HG02678 (cell line): ENCODE measurements around the gene LAMC1.
"Not testable (repeated sequence)": the region's sequence is repeated elsewhere in the genome, so short reads cannot be mapped to it uniquely, and the experiment has no call there.

Experiments
- ATAC-seq: cut with Tn5 transposase; IDR thresholded peaks from one replicate; pipeline ENCODE4 v1.9.1; 2021; ENCODE audit warnings: mild to moderate bottlenecking, moderate library complexity; ENCODE audit not compliant: unreplicated experiment

The LAMC1 gene

DNA sequence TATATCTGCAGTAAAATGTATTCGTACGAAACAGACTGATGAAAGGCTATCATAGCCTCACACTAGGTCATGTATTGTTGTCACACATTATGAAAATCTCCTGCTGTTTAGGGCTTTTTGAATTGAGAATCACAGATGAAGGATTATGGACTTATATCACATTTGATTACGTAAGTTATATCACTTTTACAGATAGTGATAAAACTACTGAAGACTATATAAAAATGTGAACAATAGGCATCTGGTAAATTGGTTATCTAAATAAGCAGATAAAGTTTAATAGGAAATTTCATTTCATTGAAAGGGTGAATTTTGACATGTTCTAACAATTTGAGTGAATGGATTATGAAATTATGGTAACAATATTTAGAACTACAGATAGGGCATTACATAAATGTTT, 20.0 kb downstream of the LAMC1 start:
- no peak for ATAC-seq

GRCh38 chr1:183043872-183044854, 20.9 kb downstream of the LAMC1 start:
- no peak for ATAC-seq

- no peak for ATAC-seq
Measured at GRCh38 chr1:183044893-183045649, 21.9 kb downstream of the LAMC1 start.

DNA sequence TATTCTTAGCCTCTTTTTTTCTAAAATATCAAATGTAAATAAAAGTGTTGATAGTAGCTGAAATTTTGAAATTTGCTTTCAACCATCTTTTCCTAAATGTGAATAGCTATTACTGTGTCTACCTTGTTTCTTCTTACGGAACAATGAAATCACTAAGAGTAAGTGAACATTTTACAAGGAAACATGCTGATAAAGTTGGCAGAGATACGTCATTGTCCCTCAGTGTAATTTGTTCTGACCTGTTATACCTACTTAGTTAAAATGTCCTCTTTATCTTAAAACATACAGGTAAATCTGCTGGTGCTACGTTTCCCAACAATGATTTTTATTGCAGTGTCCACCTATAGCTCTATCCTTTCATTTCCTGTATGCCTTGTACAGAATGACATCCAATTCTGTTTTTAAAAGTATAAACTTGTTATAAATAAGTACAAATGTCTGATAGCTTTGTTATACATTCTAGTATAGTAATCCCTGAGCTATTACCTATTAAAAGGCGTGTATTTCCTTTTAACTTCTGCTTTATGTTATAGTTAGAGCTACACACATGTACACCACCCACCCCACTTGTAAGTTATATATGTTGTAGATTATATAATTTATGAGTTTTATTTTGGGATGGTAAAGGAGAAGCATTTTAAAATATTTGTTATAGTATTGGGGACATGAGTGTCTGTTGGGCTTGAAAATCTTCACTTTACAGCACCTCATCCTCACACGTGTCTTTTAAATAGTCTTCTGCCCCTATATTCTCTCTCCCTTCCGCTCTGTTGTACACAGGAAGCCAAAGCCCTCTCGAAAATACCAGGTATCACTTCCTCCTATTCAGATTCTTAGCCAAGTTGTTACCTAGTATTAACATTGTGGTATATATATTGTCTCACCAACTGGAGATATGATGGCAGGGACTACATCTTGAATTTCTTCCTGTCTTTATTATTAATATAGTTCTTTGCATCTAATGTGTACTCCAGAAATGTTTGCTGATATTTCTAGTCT, 25.2 kb downstream of the LAMC1 start:
- peak; percentile 99 for ATAC-seq

DNA sequence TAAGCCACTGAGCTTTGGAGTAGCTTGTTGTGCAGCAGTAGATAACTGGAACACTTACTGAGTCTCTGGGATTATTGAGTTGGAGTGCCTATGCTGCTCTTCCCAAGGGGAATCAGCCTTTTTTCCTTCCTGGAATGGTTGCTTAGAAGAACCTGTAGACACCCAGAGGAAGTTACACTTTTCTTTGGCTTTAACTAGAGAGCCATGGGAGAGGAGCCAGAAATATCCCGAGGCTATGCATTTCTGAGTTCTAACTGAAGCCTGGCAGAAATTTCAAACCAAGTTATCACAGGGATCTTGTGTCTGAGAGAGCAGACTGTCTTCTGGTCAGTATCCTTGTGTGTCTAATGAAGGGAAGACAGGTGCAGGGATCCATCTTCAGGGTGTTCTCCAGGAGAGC, 28.3 kb downstream of the LAMC1 start:
- no peak for ATAC-seq

- ATAC-seq, result no peak
Measured at GRCh38 chr1:183052861-183053260, 29.6 kb downstream of the LAMC1 start.

DNA sequence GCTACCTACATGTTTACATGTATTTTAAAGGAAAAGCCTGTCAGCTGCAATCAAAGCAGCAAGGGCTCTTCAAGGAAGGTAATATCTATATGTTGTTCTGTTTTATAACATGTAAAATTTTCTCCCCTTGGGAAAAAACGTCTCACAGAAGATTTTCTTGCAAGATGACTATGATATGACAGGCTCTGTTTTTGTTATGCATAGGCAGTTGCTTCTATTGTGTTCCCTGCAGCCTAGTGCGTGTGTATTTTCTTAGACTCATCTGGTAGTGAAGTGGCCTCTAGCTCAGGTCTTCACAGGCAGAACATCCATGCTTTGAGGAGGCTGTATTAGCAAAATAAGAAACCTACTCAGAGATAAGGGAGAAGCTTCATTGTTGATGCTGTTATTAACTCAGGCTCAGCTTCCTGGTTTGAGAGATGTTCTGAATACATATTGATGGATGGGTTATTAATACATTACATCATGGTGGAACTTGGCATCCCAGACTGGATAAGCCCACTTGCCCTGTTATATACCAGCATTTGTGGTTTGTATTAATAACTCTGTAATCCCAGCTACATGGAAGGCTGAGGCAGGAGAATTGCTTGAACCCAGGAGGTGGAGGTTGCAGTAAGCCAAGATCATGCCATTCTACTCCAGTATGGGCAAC, 35.8 kb downstream of the LAMC1 start:
- ATAC-seq, result no peak

DNA sequence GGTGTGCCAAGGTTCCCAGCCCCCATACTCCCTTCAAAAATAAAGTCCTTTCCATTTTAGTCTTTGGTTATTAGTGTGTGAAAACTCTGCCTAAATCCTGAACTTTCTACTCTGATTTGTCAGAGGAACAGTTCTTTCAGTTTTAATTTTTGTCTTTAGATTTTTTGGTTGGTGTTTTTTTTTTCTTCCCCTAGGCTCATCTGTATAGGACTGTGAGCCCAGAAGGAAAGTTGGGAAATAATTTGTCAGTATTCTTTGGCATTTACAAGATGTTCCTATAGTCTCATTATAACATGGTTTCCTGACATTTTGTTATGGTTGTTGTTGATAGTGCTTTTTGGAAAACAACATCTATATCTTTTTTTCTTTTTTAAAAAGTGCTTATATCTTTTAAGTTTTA, 38.0 kb downstream of the LAMC1 start:
- ATAC-seq, result no peak

DNA sequence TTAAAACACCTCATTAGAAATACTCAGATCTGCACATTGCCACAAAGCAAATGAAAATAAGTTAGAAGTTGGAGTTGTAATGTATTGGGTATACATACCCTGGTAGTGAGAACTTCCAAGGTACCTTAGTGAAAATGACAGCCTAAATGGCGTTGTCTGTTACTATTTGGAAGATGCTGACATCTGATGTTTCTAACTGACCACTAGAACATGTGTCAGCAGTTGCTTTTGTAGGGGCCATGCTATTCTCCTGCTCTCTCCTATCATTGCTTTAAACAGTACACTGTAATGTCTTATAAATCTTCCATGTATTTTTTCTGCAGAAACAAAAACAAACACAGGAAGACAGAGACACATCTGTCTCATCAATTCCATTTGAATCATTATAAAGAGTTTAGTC, 40.1 kb downstream of the LAMC1 start:
- no peak for ATAC-seq

- ATAC-seq, result no peak
Measured at GRCh38 chr1:183065168-183065706, 42.0 kb downstream of the LAMC1 start.

GRCh38 chr1:183066432-183066831, 43.2 kb downstream of the LAMC1 start:
- not testable (repeated sequence) for ATAC-seq

GRCh38 chr1:183069562-183070216, 46.5 kb downstream of the LAMC1 start:
- ATAC-seq, result no peak

GRCh38 chr1:183070234-183070922, 47.2 kb downstream of the LAMC1 start:
- ATAC-seq, result no peak

DNA sequence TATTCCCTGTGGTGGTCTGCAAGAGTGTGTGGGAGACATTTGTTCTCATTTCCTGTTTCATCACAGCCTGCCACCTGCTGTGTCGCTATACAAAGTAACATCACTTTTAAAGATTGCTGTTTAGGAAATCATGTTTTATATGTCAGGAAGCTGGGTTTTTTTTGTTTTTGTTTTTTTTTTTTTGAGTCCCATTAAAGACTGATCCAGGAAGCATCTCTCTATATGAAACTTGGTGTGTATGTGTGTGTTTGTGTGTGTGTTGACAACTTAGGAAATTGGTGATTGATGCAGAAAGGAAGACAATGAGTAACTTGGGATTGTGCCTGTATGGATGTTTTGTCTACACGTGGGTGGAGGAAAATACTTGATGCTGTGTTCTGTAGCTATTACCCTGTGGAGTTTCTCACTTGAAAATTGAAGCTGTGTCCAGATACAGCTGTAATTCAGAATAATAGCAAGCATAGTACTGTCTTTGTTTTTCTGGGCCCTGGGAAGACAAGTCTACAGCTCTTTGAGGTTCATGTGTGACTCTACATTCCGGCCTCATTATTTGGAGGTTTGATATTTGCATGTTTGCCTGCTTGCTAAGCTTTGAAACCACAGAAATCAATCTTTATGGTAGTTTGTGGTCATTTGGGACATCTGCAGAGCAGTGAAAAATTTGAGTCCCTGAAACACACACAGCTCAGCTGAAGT, 47.9 kb downstream of the LAMC1 start:
- peak; percentile 93 for ATAC-seq

GRCh38 chr1:183072595-183072994, 49.4 kb downstream of the LAMC1 start:
- not testable (repeated sequence) for ATAC-seq

- ATAC-seq, result no peak
Measured at GRCh38 chr1:183073320-183073719, 50.1 kb downstream of the LAMC1 start.

DNA sequence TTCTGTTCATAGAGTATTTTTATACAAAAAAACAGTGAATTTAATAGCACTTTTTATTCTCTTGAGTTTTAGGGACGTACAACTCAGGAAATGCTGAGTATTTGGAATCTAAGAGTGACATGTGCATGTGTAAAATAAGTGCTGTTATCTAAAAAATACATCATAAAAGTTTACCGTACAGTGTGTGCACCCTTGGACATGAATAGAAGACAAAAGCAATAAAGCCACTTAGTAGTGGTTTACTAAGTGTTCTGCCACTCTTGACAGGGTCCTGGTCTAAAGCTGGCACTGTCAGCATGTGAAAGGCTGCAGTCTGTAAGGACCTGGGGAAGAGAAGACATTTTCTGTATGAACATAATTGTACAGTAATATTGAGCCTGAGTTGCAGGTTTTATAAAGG, 51.0 kb downstream of the LAMC1 start:
- no peak for ATAC-seq

DNA sequence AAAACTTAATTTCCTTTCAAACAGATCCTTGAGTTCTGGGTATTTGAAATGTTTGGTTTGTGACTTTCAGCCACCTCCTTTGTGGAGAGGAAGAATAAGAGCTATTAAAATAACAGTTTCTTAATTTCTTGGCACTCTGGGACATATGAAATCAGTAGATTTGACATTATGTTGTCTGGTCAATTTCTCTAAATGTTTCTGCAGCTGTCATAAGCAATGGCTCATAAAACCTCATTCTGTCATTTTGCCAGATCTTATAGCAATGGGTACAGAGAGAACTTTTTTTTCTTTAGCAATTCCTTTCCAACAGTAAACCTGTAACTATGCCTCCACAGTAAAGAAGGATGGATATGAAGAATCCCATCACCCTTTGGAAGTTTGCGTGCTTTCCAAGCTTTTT, 52.6 kb downstream of the LAMC1 start:
- no peak for ATAC-seq
